Peyer's patch (tissue), 4 donors: Measurements from ENCODE around the gene YPEL4.

Source experiments
- CTCF ChIP-seq, 6 experiments: fragments of 450-650 bp in 4 of 6; fragments of 200-600 bp in 2 of 6; sonication (generic) in 1 of 6; IDR thresholded peaks; one replicate each; pipeline ENCODE4 v1.5.1; 2017 to 2019; ENCODE audit warnings: antibody characterized with exemption in 6 of 6, mild to moderate bottlenecking in 3 of 6, moderate library complexity in 1 of 6
- POLR2A ChIP-seq, 2 donors: fragments of 450-650 bp; IDR thresholded peaks; one replicate each; pipeline ENCODE4 v1.5.1; 2017; ENCODE audit warnings: antibody characterized with exemption in 2 of 2, mild to moderate bottlenecking in 2 of 2, moderate library complexity in 2 of 2

- TF ChIP-seq POLR2A (IDR thresholded peaks at IDR 0.05): no peak
- no peak for TF ChIP-seq CTCF (IDR thresholded peaks at IDR 0.05)
Measured at GRCh38 chr11:57639321-57640067, 10.2 kb downstream of the YPEL4 start.
